ENCODE measurements around the gene CLRN2. TPM values are rescaled to one million over a fixed set of nuclear protein-coding genes. Genes with fewer than 3 reads are reported as not detected.

The CLRN2 gene
- total RNA-seq, 1 donor from 2014 or later, result not detected

GRCh38 chr4:17493619-17494018, 21.3 kb upstream of the CLRN2 start:
- H3K27ac ChIP-seq, result no peak overlapping the region

DNA sequence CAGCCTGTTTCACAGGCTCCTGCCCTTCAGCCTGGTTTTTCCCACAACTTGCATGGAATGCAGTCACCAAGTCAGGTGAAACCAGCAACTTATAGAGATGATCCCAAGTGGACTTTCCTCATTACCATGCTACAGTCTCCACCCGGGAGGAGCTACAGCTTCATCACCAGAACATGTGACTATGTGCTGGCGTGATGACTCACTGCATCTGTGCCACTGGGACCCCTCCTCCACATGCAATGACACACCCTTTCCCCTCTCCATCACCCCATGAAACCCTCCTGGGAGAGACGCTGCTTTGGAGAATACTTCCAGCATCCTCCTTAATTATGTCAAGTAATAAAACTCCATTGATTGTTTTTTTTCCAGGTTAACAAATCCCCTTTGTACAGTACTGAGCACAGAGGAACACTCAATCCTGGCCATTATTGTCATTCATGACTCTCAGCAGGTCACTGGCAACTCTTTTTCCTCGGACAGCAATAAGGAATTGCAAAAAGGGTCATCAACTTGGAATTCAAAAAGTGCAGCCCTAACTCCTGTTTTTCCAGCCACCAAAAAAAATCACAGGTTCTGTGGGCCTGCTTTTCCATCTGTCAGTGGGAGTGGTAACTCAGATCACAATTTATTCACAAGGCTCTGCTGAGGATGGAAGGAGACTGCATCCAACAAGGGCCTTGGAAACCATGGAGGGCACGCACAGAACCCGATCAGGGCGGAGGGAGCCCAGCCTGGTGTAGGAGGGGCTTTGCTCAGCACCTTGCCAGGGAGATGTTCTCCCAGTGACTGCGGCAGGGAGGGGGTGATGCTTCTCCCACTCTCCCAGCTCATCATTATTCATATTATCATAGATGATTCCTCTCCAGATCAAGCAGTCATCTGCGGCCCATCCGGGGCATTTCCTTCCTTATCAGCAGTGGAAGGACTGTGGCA, 20.4 kb upstream of the CLRN2 start:
- H3K27ac Mint-ChIP-seq, result no peak overlapping the region
- TF ChIP-seq, protein P1, sequence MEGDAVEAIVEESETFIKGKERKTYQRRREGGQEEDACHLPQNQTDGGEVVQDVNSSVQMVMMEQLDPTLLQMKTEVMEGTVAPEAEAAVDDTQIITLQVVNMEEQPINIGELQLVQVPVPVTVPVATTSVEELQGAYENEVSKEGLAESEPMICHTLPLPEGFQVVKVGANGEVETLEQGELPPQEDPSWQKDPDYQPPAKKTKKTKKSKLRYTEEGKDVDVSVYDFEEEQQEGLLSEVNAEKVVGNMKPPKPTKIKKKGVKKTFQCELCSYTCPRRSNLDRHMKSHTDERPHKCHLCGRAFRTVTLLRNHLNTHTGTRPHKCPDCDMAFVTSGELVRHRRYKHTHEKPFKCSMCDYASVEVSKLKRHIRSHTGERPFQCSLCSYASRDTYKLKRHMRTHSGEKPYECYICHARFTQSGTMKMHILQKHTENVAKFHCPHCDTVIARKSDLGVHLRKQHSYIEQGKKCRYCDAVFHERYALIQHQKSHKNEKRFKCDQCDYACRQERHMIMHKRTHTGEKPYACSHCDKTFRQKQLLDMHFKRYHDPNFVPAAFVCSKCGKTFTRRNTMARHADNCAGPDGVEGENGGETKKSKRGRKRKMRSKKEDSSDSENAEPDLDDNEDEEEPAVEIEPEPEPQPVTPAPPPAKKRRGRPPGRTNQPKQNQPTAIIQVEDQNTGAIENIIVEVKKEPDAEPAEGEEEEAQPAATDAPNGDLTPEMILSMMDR (IDR thresholded peaks at IDR 0.05), result no peak
- TF ChIP-seq EZH2 (IDR thresholded peaks at IDR 0.05) (no peak), EZH2phosphoT487 (IDR thresholded peaks at IDR 0.05) (no peak)
- H3F3A ChIP-seq (ENCODE audit: low read depth), result no peaks in the 10 kb centered on the region
- no peak overlapping the region for H3K9ac ChIP-seq
- H3K9me3 ChIP-seq (ENCODE audit: low read depth), result no peaks in the 10 kb centered on the region
- H4K20me1 ChIP-seq (ENCODE audit: low read depth), result no peaks in the 10 kb centered on the region
- H3K27ac ChIP-seq, result no peak overlapping the region
- no peaks in the 10 kb centered on the region for H3K27me3 ChIP-seq
- no peak overlapping the region for H3K4me2 ChIP-seq
- peaks cover 16% of the 10 kb centered on the region for H3K36me3 Mint-ChIP-seq
- H3K4me1 Mint-ChIP-seq, result peaks cover 20% of the 10 kb centered on the region
- peaks cover 3% of the 10 kb centered on the region for H3K27me3 Mint-ChIP-seq (ENCODE audit: insufficient read depth, low read depth)
- peaks cover 5% of the 10 kb centered on the region for H3K4me1 ChIP-seq
- no peak overlapping the region for H2AFZ ChIP-seq (replicated peaks)
- no peaks in the 10 kb centered on the region for H3K9me3 Mint-ChIP-seq
- H3K4me3 ChIP-seq, result no peak overlapping the region
- H3K79me2 ChIP-seq (ENCODE audit: low read depth), result no peaks in the 10 kb centered on the region
- no peak overlapping the region for H3K4me3 Mint-ChIP-seq
- no peak for DNase-seq (ENCODE audit: low spot score)
- H3K36me3 ChIP-seq, result no peaks in the 10 kb centered on the region

More at GRCh38 chr4:17493619-17494018, 21.3 kb upstream of the CLRN2 start:
- no peaks in the 10 kb centered on the region for H3K79me2 ChIP-seq (ENCODE audit: low read depth)
- H3K36me3 ChIP-seq, result no peaks in the 10 kb centered on the region
- H3K4me1 ChIP-seq, result peaks cover 5% of the 10 kb centered on the region
- H3K9me3 Mint-ChIP-seq, result no peaks in the 10 kb centered on the region
- no peak for DNase-seq (ENCODE audit: low spot score)
- TF ChIP-seq EZH2 (IDR thresholded peaks at IDR 0.05) (no peak), EZH2phosphoT487 (IDR thresholded peaks at IDR 0.05) (no peak)
- TF ChIP-seq, protein P1 (IDR thresholded peaks at IDR 0.05), result no peak
- no peak overlapping the region for H3K4me3 ChIP-seq
- H4K20me1 ChIP-seq (ENCODE audit: low read depth), result no peaks in the 10 kb centered on the region
- H3K27ac Mint-ChIP-seq, result no peak overlapping the region
- no peak overlapping the region for H3K4me2 ChIP-seq
- H2AFZ ChIP-seq (replicated peaks), result no peak overlapping the region
- H3K27me3 ChIP-seq, result no peaks in the 10 kb centered on the region
- H3K4me1 Mint-ChIP-seq, result peaks cover 24% of the 10 kb centered on the region
- H3K4me3 Mint-ChIP-seq, result no peak overlapping the region
- H3K9me3 ChIP-seq (ENCODE audit: low read depth), result no peaks in the 10 kb centered on the region
- H3F3A ChIP-seq (ENCODE audit: low read depth), result no peaks in the 10 kb centered on the region
- H3K9ac ChIP-seq, result no peak overlapping the region
- H3K27me3 Mint-ChIP-seq (ENCODE audit: insufficient read depth, low read depth), result peaks cover 3% of the 10 kb centered on the region
- H3K36me3 Mint-ChIP-seq, result peaks cover 10% of the 10 kb centered on the region

- Mint-ChIP-seq H3K36me3 (peaks cover 20% of the 10 kb centered on the region), H3K4me3 (no peak overlapping the region), H3K9me3 (no peaks in the 10 kb centered on the region), H3K27me3 (ENCODE audit: insufficient read depth, low read depth) (peaks cover 2% of the 10 kb centered on the region), H3K4me1 (peaks cover 14% of the 10 kb centered on the region), H3K27ac (no peak overlapping the region)
- H3K4me2 ChIP-seq, result no peak overlapping the region
- no peak overlapping the region for H3K9ac ChIP-seq
- H3K27ac ChIP-seq, result no peak overlapping the region
- no peaks in the 10 kb centered on the region for H3K79me2 ChIP-seq (ENCODE audit: low read depth)
- H4K20me1 ChIP-seq (ENCODE audit: low read depth), result no peaks in the 10 kb centered on the region
- no peak overlapping the region for H3K4me3 ChIP-seq
- H3K9me3 ChIP-seq (ENCODE audit: low read depth), result no peaks in the 10 kb centered on the region
- H3K36me3 ChIP-seq, result no peaks in the 10 kb centered on the region
- peaks cover 5% of the 10 kb centered on the region for H3K4me1 ChIP-seq
- H2AFZ ChIP-seq (replicated peaks), result no peak overlapping the region
- no peaks in the 10 kb centered on the region for H3K27me3 ChIP-seq
- H3F3A ChIP-seq (ENCODE audit: low read depth), result no peaks in the 10 kb centered on the region
- TF ChIP-seq EZH2phosphoT487 (IDR thresholded peaks at IDR 0.05) (no peak), EZH2 (IDR thresholded peaks at IDR 0.05) (no peak)
- TF ChIP-seq, protein P1 (IDR thresholded peaks at IDR 0.05), result no peak
- DNase-seq (ENCODE audit: low spot score), result no peak
Observed at GRCh38 chr4:17497890-17498523, 17.0 kb upstream of the CLRN2 start.

Measured in neural progenitor cell (in vitro differentiated cells).